Panc1 (cell line): Measurements from ENCODE around the gene STAT3.

Experiments used
- CTCF ChIP-seq: fragments of 450-650 bp; IDR thresholded peaks from 2 replicates; pipeline ENCODE4 v1.5.1; 2017; ENCODE audit warnings: mild to moderate bottlenecking
- POLR2AphosphoS5 ChIP-seq: IDR thresholded peaks from 2 replicates; pipeline ENCODE4 v1.6.1; 2012; ENCODE audit warnings: mild to moderate bottlenecking, low read depth, low read length, moderate library complexity

- TF ChIP-seq CTCF: no peak
- no peak for TF ChIP-seq POLR2AphosphoS5
These were observed 74.3 kb downstream of the STAT3 start for GRCh38 chr17:42313773-42314566.
